RKO (cell line): ENCODE data around the gene IL17B.
A peak's percentile ranks its signal among the peaks of the same experiment; 100 is the strongest.
"Not testable (repeated sequence)": the region's sequence is repeated elsewhere in the genome, so short reads cannot be mapped to it uniquely, and the experiment has no call there.

Source experiments
- DNase-seq: peaks from one replicate; pipeline ENCODE4 v3.0.0-alpha.2; 2016; ENCODE audit warnings: low spot score

Gene IL17B

GRCh38 chr5:149400304-149400703, 21.2 kb upstream of the IL17B start:
- no peak for DNase-seq

- DNase-seq: no peak
Observed at GRCh38 chr5:149399775-149400174, 20.7 kb upstream of the IL17B start.

GRCh38 chr5:149398747-149399266, 19.7 kb upstream of the IL17B start:
- DNase-seq: not testable (repeated sequence)

GRCh38 chr5:149397530-149397929, 18.4 kb upstream of the IL17B start:
- no peak for DNase-seq

- DNase-seq: not testable (repeated sequence)
Observed at GRCh38 chr5:149394996-149395395, 15.9 kb upstream of the IL17B start.

GRCh38 chr5:149392718-149393117, 13.6 kb upstream of the IL17B start:
- DNase-seq: peak; percentile 29

- DNase-seq: no peak
Observed at GRCh38 chr5:149391524-149391923, 12.4 kb upstream of the IL17B start.

- not testable (repeated sequence) for DNase-seq
Observed at GRCh38 chr5:149391076-149391475, 12.0 kb upstream of the IL17B start.

GRCh38 chr5:149389552-149390495, 10.7 kb upstream of the IL17B start:
- no peak for DNase-seq

- no peak for DNase-seq
Observed at GRCh38 chr5:149388498-149389190, 9.6 kb upstream of the IL17B start.

GRCh38 chr5:149387982-149388381, 8.9 kb upstream of the IL17B start:
- DNase-seq: no peak

GRCh38 chr5:149387081-149387631, 8.1 kb upstream of the IL17B start:
- no peak for DNase-seq

GRCh38 chr5:149386166-149386565, 7.1 kb upstream of the IL17B start:
- DNase-seq: no peak

GRCh38 chr5:149383399-149383798, 4.3 kb upstream of the IL17B start:
- no peak for DNase-seq

GRCh38 chr5:149382517-149383220, 3.6 kb upstream of the IL17B start:
- DNase-seq: no peak

- DNase-seq: peak; percentile 65
Observed at GRCh38 chr5:149381986-149382338, 2.9 kb upstream of the IL17B start.

- no peak for DNase-seq
Observed at GRCh38 chr5:149381261-149381985, 2.3 kb upstream of the IL17B start.

- no peak for DNase-seq
Observed at GRCh38 chr5:149380466-149381121, 1.5 kb upstream of the IL17B start.

GRCh38 chr5:149379818-149380374, 804 bp upstream of the IL17B start:
- no peak for DNase-seq

- no peak for DNase-seq
Observed at GRCh38 chr5:149378241-149378820, 761 bp downstream of the IL17B start.
